NCI-H1694 treated with DMSO at 0.1 percent for 48 hours (cell line): Measurements from ENCODE around the gene FAM217B.

ENCODE experiments used
- DNase-seq: peaks from one replicate; lab custom pipeline; 2025; lab: John Stamatoyannopoulos, UW

Gene FAM217B

DNA sequence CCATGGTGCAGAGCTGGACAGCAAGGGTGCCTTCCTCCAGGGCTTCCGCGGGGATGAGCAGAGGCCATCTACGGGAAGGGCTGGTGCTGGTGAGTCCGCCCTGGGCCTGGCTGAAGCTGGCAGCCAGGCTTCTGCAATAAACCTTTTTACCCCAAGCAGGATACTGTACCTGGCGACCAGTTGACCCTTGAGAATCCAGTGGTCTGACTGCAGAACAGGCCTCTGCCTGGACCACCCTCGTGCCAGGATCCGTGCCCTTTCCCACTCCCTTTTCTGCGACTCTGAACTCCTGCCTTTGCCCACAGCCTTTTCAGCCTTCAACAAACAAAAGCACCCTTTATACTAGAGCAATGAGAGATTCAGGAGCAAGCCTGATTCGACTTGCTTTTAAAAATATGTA is 36.9 kb downstream of the FAM217B start:
- no peak for DNase-seq

DNA sequence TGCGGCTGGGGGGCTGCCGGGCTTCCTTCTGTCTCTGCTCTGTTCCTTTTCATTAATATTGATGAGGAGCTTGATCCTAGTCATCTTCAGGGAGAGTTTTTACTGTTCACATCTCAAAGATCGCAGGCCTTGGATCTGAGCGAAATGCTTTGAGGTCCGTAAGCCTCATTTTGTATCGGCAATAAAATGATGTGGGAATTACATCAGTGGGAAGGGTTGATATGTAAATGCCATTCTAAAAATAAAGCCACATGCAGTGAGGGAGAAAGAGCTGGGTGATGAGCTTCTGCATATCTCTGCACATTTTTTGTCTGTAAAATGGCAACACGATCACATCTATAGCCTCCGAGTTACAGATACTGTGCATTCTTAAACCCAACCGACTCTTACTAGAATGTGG is 42.9 kb downstream of the FAM217B start:
- DNase-seq, result no peak

DNA sequence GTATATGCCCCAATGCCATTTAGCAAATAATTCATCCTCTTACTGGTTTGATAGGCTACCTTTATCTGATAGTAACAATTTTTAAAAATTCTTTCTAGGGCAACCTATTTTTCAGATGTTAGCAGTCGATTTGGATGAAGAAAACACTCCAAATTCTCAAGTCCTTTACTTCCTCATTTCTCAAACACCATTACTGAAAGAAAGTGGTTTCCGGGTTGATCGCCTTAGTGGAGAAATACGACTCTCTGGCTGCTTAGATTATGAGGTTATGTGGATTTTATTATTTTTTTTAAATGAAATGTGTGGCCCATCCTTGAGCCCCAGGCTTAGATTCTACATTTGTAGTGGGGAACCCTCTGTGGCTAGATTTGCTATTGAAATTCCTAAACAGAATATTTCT is 44.4 kb downstream of the FAM217B start:
- DNase-seq, result no peak

DNA sequence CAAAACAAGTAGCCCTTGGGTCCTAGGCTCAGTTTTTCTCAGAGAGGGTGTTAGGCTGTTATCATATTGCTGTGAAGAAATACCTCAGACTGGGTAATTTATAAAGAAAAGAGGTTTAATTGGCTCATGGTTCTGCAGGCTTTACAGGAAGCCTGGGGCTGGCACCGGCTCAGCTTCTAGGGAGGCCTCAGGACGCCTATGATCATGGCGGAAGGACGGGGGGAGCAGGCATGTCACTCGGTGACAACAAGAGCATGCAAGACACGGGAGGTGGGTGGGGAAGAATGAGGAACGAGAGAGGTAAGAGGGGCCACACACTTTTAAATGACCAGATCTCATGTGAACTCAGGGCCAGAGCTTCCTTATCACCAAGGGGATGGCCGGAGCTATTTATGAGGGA is 45.0 kb downstream of the FAM217B start:
- no peak for DNase-seq

DNA sequence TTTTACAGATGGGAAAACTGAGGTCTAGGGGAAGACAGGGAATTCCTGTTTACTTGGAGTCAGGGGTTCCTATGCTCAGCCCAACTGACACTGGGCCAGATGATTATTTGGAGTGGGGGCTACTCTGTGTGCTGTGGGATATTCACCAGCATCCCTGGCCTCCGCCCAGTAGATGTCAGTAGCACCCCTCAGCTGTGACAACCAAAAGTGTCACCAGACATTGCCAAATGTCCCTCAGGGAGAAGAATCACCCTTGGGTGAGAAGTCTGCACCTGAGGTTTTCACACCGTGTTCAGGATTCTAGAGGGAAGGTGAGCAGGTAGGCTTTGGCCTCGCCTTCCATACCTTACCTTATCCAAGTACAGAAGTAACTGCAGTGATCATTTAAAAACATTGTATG is 45.7 kb downstream of the FAM217B start:
- no peak for DNase-seq

DNA sequence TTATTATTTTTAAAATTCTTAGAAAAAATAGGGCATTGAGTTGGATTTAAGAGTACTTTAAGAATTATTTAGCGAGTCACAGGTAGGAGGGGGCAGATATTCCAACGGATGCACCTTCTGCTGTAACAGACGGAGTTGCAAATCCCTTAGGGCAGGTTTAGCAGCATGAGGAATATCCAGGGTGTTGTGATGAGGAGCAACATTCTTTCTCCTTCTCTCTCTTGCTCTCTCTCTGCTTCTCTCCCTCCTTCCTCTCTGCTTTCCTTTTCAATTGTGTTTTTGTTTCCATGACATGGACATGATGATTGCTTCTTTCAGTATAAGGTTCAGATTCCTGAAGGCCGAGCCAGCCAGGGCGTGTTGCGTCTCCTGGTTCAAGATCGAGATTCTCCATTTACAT is 46.9 kb downstream of the FAM217B start:
- no peak for DNase-seq

DNA sequence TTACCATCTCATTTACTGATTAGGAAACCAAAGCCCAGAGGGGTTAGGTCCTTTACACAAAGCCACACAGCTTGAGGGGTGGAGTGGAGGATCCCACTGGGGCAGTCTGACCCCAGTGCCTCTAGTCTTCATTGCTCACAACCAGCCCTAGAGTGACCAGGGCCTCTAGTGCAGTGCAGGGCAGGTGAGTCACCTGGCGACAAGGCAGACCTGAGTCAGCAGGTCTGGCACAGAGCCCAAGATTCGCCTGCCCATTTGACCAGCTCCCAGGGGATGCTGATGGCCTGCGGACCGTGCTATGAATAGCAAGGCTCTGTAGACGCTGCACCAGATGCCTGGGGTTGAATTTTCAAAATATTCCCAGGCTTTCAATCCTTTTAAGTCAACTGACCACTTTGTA is 48.0 kb downstream of the FAM217B start:
- DNase-seq, result no peak

DNA sequence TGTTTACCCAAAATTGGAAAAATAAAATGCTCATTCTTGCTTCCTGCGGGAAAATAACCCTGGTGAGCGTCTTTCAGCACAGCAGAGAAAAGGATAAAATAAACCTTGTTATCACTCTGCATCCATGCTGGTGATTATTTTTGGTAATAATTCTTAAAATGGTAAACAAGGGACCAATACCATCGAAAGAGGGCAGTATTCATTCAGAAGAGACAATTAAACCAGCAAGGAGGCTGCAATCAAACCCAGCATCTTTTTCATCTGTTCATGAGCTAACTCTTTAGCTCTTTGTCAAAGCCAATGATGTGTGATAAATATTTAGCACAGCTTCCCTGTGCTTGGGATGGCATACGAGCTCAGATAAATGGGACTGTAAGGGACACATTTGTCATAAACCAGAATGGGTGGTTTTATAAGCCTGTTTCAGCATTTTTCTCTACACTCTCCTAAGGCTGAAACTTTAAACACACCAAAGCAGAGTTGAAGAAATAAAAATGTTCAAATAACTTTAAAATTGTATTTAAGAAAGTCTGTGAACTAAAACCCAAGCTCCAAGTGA is 52.4 kb downstream of the FAM217B start:
- no peak for DNase-seq

DNA sequence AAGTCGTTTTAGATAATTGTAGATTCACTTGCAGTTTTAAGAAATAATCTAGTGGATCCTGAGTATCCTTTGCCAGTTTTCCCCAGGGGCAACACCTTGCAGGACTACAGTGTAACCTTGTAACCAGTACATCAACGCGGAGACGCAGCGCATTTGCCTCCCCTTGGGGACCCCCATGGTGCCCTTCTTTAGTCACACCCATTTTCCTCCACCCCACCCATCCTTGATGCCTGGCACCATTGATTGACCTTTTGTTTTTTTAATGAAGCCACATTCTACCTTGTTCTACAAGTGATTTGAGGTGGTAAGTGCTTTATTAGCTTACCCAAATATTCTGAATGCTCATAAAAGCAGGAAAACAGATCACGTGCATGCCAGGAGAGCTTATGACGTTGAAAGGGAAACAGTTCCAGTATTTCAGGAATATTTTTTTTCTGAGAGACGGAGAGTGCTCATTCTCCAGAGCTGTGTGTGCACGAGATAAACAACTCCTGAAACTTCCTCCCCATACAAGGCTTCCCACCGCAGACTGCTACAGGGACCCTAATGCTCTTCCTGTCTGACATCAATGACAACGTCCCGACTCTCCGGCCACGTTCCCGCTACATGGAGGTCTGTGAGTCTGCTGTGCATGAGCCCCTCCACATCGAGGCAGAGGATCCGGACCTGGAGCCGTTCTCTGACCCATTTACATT is 53.7 kb downstream of the FAM217B start:
- DNase-seq, result no peak

DNA sequence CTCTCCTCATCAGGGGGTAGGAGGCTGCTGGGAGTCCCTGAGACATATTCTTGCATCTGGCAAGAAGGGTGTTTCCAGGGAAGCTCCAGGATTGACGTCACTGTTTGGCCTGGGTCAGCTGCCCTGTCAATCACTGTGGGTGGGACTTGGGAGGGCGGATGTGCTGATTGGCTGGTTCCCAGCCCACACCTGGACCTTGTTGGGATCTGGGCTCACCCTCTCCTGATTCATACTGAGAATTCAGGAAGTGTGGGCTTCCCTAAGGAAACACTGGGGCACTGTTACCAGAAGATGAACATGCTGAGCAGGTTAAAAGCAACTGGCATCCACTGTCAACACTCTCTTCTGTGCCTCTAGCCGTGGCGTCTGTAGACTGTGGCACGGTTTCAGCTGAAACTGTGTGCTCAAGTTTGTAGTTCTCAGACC is 54.5 kb downstream of the FAM217B start:
- no peak for DNase-seq

DNA sequence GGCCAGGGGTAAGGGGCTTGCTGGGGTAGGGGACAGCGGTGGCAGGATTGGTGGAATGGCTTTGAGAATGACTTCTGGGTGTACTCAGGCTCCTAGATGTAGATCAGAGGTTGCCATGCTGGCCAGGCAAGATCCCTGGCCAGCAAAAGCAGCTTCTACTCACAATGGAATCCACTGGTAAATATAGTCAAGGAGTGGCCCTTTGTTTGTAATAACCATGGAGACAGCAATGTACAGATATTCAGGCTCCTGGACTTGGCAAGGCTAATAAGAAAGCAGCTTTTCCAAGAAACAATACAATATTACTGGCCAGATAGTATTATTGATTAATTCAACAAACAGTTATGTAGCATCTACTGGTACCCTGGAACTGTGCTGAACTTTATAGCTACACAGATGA is 55.9 kb downstream of the FAM217B start:
- no peak for DNase-seq

DNA sequence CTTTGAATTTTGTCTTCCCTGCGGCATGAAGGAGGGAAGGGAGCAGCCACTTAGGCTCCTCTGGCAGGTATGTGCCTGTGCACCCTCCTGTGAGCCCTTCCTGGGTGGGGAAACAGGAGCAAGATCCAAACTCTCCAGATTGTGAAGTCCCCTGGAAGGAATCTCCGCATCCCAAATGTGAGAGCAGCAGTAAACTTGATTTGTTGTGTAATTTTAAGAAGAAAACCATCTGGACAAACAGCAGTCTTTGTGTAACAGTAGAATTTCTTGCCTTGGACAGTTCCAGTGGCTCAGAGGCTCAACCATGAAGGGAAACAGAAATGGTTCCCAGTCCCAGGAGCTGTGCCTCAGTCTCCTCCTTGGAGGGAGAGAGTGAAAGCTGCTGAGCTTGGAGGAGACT is 57.7 kb downstream of the FAM217B start:
- DNase-seq, result no peak
